ENCODE results near the gene VN1R4. TPM values are rescaled to one million over a fixed set of nuclear protein-coding genes. Genes with fewer than 3 reads are reported as not detected.
"Not testable (repeated sequence)": the region's sequence is repeated elsewhere in the genome, so short reads cannot be mapped to it uniquely, and the experiment has no call there.

Gene VN1R4, protein sequence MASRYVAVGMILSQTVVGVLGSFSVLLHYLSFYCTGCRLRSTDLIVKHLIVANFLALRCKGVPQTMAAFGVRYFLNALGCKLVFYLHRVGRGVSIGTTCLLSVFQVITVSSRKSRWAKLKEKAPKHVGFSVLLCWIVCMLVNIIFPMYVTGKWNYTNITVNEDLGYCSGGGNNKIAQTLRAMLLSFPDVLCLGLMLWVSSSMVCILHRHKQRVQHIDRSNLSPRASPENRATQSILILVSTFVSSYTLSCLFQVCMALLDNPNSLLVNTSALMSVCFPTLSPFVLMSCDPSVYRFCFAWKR
- total RNA-seq = not detected in 3 replicates
- long read RNA-seq = 0 reads

DNA sequence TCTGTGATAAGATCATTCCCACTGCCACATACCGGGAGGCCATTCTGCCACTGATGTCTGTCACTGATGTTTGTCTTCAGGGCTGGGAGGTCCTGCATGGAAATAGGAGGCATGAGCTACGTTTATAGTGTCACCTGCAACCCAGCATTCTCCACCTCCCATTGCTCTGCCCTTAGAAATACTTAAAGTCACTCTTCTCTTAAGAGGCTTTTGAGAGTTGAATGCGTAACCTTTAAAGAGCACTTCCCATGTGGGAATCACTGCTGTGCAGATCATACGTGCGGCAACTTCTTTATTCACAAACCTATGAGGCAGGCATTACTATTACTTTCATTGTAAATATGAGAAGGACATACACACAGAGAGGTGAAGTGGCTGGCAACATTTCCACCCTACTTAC is at the start of gene VN1R4:
VN1R4 (minus strand) TSS at position 101 of the 400 bp plus-strand sequence; CDS start at position 43, 58 bp downstream.
- not testable (repeated sequence) for DNase-seq (ENCODE audit: low spot score); H3K4me1 Mint-ChIP-seq (ENCODE audit: low read depth); H3K4me3 Mint-ChIP-seq (ENCODE audit: unreplicated experiment); H3K36me3 Mint-ChIP-seq (ENCODE audit: low read depth); H3K27me3 Mint-ChIP-seq (ENCODE audit: low read depth); H3K27ac Mint-ChIP-seq (ENCODE audit: unreplicated experiment)
- peaks cover 40% of the 10 kb centered on the region for H3K9me3 Mint-ChIP-seq (ENCODE audit: low read depth)

DNA sequence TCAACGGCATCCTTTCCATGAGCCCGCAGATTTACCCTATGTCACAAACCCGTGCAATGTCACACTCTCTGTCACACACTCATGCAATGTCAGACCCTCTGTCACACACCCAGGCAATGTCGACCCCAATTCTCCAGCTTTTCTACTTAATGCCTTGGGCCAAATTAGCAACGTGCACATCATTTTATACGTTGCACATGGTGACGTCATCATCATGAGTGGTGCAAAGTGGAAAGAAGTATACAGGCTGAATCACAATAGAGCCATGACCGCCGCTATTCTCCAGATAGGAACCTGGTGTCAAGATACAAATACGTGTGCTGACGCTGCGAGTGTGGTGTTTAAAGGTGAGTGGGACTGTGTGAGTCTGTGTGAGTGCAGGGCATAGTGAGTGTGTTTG is 44.4 kb upstream of the VN1R4 start:
- no peak overlapping the region for H3K4me3 Mint-ChIP-seq (ENCODE audit: unreplicated experiment)
- peaks cover 43% of the 10 kb centered on the region for H3K9me3 Mint-ChIP-seq (ENCODE audit: low read depth)
- H3K36me3 Mint-ChIP-seq (ENCODE audit: low read depth) = no peaks in the 10 kb centered on the region
- no peaks in the 10 kb centered on the region for H3K4me1 Mint-ChIP-seq (ENCODE audit: low read depth)
- DNase-seq (ENCODE audit: low spot score) = no peak
- no peak overlapping the region for H3K27ac Mint-ChIP-seq (ENCODE audit: unreplicated experiment)
- no peaks in the 10 kb centered on the region for H3K27me3 Mint-ChIP-seq (ENCODE audit: low read depth)
- no peak for TF ChIP-seq CTCF (IDR thresholded peaks at IDR 0.05)

GRCh38 chr19:53311044-53311443 is 43.5 kb upstream of the VN1R4 start:
- no peak for DNase-seq (ENCODE audit: low spot score)
- H3K27me3 Mint-ChIP-seq (ENCODE audit: low read depth) = no peaks in the 10 kb centered on the region
- H3K4me3 Mint-ChIP-seq (ENCODE audit: unreplicated experiment) = no peak overlapping the region
- H3K36me3 Mint-ChIP-seq (ENCODE audit: low read depth) = no peaks in the 10 kb centered on the region
- no peaks in the 10 kb centered on the region for H3K4me1 Mint-ChIP-seq (ENCODE audit: low read depth)
- no peak overlapping the region for H3K27ac Mint-ChIP-seq (ENCODE audit: unreplicated experiment)
- peaks cover 46% of the 10 kb centered on the region for H3K9me3 Mint-ChIP-seq (ENCODE audit: low read depth)
- no peak for TF ChIP-seq CTCF (IDR thresholded peaks at IDR 0.05)

DNA sequence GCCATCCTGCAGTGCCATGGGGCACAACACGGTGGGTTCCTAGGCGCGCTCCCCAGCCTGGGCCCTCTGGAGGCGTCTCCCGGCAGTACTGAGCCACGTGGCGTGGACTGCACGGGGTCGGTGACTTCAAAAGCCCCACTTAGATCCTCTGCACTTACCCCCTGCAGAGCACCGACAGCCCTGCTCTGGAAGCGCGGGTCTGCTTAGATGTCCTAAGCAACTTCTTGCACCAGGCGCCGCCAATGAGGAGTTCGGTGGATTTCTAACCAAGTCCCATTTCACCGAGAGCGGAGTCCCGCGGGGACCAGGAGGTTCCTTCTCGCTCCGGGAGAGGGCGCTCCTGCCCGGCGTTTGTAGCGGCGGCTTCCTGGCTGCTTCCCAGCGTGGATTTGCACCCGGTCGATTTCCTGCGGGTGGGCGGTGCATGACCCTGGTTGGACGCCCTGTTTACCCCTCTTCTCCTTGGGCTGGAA is 40.9 kb upstream of the VN1R4 start:
- Mint-ChIP-seq H3K9me3 (ENCODE audit: low read depth) (peaks cover 47% of the 10 kb centered on the region), H3K27me3 (ENCODE audit: low read depth) (no peaks in the 10 kb centered on the region), H3K4me1 (ENCODE audit: low read depth) (no peaks in the 10 kb centered on the region), H3K27ac (ENCODE audit: unreplicated experiment) (no peak overlapping the region), H3K36me3 (ENCODE audit: low read depth) (no peaks in the 10 kb centered on the region), H3K4me3 (ENCODE audit: unreplicated experiment) (no peak overlapping the region)
- TF ChIP-seq CTCF (IDR thresholded peaks at IDR 0.05) = no peak
- no peak for DNase-seq (ENCODE audit: low spot score)

DNA sequence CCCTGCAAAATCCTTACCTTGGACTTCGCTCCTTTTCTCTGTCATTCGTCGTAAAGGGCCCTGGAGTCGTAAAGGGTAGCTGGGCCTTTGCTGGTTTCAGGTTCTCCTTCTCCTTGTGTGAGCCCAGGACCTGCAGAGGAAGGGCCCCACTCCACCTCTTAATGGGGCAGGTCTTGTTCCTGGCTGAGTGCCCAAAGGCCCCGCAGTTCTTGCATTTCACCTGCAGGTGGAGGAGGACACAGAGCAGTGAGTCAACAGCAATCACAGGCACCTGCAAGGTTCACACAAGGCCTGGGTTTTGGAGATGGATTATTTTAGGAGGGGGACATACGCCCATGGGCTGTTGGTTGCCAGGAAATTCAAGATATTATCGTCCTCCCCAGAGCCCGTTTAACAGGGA is 33.8 kb upstream of the VN1R4 start:
- H3K27me3 Mint-ChIP-seq (ENCODE audit: low read depth); H3K4me3 Mint-ChIP-seq (ENCODE audit: unreplicated experiment); H3K27ac Mint-ChIP-seq (ENCODE audit: unreplicated experiment); H3K4me1 Mint-ChIP-seq (ENCODE audit: low read depth); H3K36me3 Mint-ChIP-seq (ENCODE audit: low read depth); DNase-seq (ENCODE audit: low spot score): not testable (repeated sequence)
- peaks cover 27% of the 10 kb centered on the region for H3K9me3 Mint-ChIP-seq (ENCODE audit: low read depth)

DNA sequence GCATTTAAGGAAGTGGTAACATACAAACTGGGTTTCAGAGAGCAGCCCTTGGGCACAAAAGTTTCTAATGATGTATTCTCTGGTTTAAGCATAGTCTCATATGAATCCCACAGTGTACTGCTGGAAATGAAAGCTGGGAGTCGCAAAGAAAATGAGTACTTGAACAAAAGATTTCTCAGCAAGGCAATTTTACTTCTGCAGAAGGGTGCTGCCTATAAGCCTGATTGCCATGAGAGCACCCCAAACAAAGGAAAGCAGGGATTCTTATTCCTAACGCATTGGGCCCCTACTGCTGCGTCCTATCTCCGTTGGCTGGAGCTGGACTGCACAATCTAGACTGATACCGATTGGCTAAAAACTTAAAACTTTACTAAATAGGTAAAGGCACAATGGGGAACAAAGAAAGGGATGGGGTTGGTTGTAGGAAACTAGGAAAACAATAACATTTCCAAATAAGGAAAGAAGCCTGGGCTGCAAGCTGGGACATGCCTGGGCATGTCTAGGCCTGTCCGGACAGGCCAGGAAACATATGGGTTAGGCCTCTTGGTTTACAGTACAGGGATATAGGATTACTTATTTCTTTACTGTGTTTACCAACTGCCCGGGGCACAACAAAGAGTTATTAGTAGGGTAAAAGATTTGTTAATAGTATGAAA is 27.4 kb upstream of the VN1R4 start:
- no peaks in the 10 kb centered on the region for H3K27me3 Mint-ChIP-seq (ENCODE audit: low read depth)
- peaks cover 44% of the 10 kb centered on the region for H3K9me3 Mint-ChIP-seq (ENCODE audit: low read depth)
- no peaks in the 10 kb centered on the region for H3K4me1 Mint-ChIP-seq (ENCODE audit: low read depth)
- no peak for DNase-seq (ENCODE audit: low spot score)
- H3K4me3 Mint-ChIP-seq (ENCODE audit: unreplicated experiment) = no peak overlapping the region
- H3K36me3 Mint-ChIP-seq (ENCODE audit: low read depth) = peaks cover 2% of the 10 kb centered on the region
- TF ChIP-seq CTCF (IDR thresholded peaks at IDR 0.05) = no peak
- H3K27ac Mint-ChIP-seq (ENCODE audit: unreplicated experiment) = no peak overlapping the region
